Measurements from ENCODE around the gene PLPPR3.
"Not testable (repeated sequence)": the region's sequence is repeated elsewhere in the genome, so short reads cannot be mapped to it uniquely, and the experiment has no call there.

Gene PLPPR3

DNA sequence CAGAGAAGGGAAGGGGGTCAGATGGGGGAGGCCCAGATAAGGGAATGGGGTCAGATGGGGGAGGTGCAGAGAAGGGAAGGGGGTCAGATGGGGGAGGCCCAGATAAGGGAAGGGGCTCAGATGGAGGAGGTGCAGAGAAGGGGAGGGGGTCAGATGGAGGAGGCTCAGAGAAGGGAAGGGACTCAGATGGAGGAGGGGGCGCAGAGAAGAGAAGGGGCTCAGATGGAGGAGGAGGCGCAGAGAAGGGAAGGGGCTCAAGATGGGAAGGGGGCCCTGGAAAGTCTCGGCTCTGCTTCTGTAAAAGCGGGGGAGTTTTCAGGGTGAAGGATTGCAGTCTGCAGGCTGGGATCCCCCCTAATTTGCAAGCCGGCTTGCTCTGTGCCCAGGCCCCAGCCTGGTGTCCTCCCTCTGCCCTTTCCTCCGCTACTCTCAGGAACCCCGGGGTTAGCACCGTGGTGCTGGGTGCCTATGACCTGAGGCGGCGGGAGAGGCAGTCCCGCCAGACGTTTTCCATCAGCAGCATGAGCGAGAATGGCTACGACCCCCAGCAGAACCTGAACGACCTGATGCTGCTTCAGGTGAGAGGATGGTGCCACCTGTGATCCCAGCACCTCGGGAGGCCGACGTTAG, 7.5 kb upstream of the PLPPR3 start:
- DNase-seq (ENCODE audit: low read depth in 4 of 4, low spot score in 1 of 4) = no peak

DNA sequence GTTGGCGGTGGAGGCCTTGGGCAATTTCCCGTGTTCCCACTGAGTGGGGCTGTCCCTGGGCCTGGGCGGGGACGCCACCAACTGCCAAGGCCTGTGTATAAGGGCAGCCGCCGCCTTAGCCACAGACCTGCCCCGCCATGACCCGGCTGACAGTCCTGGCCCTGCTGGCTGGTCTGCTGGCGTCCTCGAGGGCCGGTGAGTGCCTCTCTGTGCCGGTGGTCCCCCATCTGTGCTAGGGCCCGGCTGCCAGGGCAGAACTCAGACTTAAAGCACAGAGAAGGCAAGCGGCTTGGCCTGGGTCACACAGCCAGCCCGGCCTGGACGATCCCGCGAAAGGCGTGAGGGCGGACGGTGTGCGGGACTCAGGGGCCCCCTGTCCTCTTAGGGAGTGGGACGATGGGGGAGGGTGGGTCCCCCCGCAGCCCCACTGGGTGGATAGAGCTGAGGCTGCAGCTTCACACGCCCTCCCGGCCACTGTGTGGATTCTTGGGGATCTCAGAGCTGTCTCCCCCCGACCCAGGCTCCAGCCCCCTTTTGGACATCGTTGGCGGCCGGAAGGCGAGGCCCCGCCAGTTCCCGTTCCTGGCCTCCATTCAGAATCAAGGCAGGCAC, 6.1 kb upstream of the PLPPR3 start, which contains the start of gene AZU1:
Gene AZU1 (plus strand): TSS at position 128 of the 612 bp plus-strand sequence. CDS start 10 bp downstream, at position 138.
- no peak for DNase-seq (ENCODE audit: low read depth in 4 of 4, low spot score in 1 of 4)

DNA sequence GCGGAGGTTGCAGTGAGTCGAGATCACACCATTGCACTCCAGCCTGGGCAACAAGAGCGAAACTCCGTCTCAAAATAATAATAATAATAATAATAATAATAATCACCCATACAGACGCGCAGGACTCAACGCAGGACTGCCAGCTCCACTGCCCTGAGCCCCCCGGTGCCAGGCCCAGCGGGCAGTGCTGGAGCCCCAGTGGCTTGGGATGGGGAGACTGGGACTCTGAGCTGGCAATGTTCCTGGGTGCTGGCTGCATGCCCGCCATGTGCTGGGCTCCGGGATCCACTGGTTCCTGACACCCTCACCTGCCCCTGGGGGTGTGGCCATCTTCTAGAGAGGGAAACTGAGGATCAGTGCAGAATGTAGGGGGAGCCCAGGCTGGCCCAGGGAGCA, 5.6 kb upstream of the PLPPR3 start:
- DNase-seq (ENCODE audit: low read depth in 4 of 4, low spot score in 1 of 4) = no peak

DNA sequence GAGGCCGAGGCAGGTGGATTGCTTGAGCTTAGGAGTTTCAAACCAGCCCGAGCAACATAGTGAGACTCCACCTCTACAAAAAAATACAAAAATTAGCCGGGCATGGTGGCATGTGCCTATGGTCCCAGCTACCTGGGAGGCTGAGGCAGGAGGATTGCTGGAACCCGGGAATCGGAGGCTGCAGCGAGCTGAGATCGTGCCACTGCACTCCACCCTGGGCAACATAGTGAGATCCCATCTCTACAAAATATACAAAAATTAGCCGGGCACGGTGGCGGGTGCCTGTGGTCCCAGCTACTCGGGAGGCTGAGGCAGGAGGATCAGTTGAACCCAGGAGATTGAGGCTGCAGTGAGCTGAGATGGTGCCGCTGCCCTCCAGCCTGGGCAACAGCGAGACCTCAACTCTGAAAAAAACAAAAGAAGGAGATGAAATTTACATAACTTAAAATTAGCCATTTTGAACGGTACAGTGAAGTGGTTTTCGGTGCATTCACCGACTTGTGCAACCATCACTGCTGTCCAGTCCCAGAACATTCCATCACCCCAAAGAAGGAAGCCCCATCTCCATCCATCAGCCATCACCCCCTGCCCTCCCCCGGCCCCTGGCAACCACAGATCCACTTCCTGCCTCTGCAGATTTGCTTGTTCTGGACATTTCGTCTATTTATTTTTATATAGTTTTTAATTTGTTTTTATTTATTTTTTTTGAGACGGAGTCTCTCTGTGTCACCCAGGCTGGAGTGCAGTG, 4.3 kb upstream of the PLPPR3 start:
- no peak for DNase-seq (ENCODE audit: low read depth in 4 of 4, low spot score in 1 of 4)

DNA sequence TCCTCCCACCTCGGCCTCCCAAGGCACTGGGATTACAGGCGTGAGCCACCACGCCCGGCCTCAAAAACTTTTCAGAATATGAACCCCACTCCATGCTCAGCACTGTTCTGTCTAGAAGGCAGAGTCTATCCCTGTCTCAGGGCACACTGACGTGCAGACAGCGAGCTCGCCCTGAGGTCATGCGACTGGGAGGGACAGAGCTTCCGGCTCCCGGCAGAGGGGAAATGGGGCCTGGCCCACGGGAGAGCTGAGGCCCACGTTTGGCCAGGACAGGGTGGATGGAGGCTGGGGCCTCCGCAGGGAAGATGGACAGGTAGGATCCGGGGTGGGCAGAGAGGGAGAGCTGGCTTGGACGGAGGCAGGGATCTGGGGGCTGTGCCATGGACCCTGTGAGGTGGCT, 3.1 kb upstream of the PLPPR3 start:
- no peak for DNase-seq (ENCODE audit: low read depth in 4 of 4, low spot score in 1 of 4)

DNA sequence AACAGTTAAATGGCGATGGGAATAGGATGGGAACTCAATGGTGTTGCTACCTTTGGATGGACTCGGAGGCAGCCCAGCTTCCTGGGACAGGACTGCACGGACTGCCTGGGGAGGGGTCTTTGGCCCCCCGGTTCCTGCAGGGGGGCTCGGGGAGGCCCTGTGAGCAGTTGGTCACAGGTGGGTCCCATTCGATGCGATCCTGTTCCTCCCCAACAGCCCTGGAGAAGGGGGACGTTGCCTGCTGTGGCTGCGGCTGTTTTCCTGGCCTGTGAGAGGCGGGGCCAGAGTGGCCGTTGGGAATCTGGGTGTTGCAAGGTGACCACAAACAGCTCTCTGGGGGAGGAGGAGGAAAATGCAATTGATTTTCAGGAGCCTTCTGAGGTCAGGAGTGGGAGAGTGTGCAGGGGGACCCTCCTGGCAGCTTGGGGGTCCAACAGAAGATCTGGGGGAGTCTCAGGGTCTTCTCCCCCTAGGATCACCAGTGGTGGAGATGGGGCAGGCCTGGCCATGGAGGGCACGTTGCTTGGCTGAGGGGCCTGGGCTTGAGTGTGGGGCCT, 1.9 kb upstream of the PLPPR3 start:
- no peak for DNase-seq (ENCODE audit: low read depth in 4 of 4, low spot score in 1 of 4)

DNA sequence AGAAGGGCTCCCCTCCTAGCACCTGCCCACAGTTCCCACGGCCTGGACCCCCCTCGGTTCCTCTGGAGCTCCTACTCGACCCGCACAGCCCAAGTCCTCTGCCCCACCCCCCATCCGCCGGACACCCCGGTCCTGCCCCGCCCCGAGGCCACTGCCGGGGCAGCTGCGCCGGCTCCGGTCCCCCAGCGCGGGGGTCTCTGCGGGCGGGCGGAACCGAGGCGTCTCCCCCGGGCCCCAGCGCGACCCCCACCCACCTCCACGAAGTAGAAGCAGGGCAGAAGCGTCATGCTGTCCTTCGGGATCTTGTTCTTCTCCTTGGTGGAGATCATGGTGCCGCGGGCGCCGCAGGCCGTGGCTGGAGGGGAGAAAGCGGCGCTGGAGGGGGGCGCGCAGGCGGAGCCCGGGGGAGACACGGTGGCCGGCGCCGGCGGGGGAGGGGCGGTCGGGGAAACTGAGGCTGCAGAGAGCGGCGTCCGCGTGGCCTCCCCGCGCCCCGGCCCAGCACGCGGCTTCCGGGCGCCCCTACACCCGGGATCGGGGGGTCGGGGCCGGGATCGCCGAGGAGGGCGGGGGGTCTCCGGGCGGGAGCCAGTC, 427 bp downstream of the PLPPR3 start:
- no peak for DNase-seq (ENCODE audit: low read depth in 4 of 4, low spot score in 1 of 4)

DNA sequence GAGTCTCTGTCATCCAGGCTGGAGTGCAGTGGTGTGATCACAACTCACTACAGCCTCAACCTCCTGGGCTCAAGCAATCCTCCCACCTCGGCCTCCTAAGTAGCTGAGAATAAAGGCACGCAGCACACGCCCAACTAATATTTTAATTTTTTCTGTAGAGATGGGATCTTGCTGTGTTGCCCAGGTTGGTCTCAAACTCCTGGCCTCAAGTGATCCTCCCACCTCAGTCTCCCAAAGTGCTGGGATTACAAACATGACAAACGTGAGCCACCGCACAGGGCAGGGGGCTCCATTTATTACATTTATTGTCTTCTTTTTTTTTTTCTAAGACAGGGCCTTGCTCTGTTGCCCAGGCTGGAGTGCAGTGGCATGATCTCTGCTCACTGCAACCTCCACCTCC, 1.5 kb downstream of the PLPPR3 start:
- not testable (repeated sequence) for DNase-seq (ENCODE audit: low read depth in 4 of 4, low spot score in 1 of 4)

DNA sequence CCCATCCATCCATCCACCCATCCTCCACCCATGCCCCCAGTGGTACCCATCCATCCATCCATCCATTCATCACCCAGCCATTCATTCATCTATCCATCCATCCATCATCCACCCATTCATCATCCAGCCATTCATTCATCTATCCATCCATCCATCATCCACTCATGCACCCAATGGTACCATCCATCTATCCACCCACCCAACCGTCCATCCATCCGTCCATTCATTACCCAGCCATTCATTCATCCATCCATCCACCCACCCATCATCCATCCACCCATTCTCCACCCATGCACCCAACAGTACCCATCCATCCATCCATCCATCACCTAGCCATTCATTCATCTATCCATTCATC, 5.3 kb downstream of the PLPPR3 start:
- no peak for DNase-seq (ENCODE audit: low read depth in 4 of 4, low spot score in 1 of 4)

DNA sequence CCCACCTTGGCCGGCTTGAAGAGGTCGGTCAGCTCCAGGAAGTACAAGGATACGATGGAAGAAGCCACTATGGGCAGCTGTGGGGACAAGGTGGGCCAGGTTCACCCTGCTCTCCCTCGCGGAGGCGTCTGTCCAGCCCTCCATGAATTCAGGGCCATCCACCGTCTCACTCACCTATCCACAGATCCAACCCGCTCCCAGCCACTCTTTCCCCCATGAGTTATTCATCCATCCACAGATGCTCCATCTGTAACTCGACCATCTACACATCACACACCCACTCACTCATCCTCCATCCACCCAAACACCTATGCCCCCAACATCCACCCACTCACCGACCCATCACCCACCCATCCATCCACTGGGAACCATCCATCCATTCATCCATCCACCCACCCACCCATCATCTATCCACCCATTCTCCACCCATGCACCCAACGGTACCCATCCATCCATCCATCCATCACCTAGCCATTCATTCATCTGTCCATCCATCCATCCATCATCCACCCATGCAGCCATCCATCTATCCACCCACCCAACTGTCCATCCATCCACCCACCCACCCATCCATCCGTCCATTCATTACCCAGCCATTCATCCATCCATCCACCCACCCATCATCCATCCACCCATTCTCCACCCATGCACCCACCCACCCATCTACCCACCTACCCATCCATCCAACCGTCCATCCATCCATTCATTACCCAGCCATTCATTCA, 5.8 kb downstream of the PLPPR3 start:
- no peak for DNase-seq (ENCODE audit: low read depth in 4 of 4, low spot score in 1 of 4)

DNA sequence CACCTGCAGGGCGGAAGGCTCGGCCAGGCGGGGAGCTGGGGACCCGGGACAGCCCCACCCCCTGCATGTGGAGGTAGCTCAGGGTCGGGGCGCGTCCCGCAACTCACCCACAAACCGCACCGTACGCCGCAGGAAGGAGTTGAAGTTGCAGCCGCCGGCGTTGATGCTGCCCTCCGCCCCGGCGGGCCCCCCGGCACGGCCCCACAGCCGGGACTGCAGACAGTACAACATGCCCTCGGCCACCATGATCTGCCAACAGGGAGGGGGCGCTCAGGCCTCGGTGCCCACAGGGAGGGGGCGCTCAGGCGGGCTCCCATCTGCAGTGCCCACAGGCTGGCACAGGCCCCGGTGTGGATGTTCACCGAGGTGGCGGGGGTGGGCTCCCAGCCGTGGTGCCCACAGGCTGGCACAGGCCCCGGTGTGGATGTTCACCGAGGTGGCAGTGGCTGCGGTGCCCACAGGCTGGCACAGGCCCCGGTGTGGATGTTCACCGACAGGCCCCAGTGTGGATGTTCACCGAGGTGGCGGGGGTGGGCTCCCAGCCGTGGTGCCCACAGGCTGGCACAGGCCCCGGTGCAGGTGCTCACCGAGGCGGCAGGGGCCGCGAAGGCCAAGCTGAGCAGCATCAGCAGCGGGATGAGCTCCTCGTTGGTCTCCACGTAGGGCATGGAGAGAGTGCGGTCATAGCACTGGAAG, 6.5 kb downstream of the PLPPR3 start:
- DNase-seq (ENCODE audit: low read depth in 4 of 4, low spot score in 1 of 4) = no peak

DNA sequence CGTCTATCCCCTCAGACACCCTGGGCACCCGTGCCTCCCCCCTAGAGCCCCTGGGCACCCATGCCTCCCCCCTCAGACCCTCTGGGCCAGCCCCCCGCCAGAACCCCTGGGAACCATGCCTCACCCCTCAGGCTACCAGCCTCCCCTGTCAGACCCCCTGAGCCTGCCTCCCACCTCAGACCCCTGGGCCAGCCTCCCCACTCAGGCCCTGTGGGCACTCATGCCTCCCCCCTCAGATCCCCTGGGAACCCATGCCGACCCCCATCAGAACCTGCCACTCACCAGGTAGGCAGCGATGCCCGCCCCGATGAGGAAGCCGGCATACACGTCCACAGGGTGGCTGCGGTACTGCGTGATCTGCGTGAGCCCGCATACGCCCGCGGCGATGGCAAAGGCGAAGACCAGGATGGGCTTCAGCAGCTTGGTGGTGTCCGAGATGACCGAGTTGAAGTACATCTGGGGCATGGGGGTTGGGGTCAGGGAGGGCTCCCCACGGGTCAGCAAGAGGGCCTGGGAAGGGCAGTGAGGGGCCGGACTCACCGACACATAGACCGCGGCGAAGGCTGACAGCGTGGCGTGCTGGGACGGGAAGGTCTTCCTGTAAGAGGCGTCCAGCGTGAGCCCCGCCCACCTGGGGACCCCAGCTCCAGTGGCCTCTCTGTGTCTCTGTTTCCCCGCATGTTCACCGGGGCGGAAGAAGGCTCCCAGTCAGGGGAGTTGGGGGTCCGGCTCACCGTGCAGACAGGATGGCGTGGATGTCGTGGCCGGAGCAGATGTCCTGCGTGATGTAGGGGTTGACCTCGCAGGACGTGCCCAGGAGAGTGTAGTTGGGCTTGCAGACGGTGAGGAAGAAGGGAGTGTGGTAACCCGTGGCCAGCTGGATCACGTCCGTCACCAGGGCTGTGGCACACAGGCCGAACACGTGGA, 7.3 kb downstream of the PLPPR3 start:
- DNase-seq (ENCODE audit: low read depth in 4 of 4, low spot score in 1 of 4) = no peak

DNA sequence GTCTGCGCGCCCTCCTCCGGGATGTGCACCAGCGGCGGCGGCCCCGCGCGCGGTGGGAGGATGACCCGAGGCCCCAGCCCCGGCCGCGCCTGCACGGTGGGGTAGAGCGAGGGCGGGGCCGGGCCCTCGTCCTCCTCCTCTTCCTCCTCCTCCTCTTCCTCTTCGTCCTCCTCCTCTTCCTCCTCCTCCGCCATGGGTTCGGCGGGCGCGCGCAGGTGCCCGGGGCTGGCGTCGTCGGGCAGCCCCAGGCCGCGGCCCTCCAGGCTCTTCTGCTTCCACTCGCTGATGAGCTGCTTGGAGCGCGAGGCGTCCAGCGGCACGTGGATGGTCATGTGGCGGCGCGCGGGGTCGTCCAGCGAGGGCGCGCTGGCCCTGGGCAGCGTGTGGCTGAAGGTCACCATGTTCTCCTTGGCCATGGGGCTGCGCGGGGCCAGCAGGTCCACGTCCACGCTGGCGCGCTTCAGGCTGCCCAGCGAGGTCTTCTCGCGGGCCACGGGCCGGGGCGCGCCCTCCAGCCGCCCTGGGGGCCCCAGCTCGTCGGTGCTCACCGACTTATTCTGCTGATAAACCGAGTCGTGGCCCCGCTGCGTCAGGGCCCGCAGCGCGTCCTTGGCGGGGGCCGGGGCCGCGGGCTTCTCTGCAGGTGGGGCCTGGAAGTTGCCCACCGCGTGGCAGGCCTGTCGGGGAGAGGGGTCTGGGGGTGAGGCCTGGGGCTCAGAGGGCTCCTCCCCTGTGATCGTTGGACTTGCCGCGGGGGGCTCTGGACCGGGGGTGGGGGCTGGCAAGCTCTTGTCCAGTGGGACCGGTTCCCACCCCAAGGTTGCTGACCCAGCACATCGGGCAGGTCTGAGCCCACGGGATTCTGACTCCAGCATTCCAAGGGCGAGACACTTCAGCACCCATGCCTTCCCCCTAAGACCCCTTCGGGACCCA, 8.3 kb downstream of the PLPPR3 start:
- no peak for DNase-seq (ENCODE audit: low read depth in 4 of 4, low spot score in 1 of 4)

DNA sequence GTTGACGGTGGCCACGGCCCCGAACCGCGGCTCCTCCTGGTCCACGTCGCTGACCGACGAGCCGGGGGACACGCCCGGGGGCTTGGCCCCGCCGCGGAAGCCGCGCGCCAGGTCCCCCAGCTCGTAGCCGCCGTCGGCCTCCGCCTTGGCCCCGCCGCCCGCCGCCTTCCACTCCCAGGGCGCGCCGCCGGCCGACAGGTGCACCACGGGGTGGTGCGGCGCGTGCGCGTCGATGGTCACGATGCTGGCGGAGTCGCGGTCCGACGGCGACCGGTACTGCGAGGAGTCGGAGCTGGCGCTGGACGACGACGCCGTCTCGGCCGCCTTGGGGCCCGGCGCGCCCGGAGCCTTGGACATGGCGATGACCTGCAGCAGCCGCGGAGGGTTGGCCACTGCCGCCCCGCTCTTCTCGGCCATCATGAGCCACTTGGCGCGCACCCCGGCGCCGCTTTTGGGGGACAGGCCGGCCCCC, 9.0 kb downstream of the PLPPR3 start:
- no peak for DNase-seq (ENCODE audit: low read depth in 4 of 4, low spot score in 1 of 4)

DNA sequence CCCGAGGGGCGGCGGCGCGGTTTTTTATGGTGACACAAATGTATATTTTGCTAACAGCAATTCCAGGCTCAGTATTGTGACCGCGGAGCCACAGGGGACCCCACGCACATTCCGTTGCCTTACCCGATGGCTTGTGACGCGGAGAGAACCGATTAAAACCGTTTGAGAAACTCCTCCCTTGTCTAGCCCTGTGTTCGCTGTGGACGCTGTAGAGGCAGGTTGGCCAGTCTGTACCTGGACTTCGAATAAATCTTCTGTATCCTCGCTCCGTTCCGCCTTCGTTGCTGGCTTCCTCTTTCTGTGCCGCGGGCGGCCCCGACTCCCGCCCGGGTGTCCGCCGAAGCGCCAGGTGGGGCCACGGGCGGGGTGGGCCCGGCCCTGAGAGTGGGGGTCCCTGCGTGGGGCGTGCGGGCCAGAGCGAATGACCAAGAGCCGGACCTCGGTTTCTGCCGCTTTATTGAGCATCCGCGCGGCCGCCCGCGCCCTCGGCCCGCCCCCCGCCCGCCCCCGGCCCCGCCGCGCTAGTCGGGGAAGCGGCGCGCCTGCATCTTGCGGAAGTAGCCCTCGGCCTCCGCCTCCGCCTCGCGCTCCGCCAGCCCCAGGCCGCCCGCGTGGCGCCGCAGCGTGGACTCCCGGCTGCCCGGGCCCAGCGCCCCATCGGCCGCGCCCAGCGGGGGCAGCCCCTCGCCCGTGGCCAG, 9.6 kb downstream of the PLPPR3 start:
- no peak for DNase-seq (ENCODE audit: low read depth in 4 of 4, low spot score in 1 of 4)

DNA sequence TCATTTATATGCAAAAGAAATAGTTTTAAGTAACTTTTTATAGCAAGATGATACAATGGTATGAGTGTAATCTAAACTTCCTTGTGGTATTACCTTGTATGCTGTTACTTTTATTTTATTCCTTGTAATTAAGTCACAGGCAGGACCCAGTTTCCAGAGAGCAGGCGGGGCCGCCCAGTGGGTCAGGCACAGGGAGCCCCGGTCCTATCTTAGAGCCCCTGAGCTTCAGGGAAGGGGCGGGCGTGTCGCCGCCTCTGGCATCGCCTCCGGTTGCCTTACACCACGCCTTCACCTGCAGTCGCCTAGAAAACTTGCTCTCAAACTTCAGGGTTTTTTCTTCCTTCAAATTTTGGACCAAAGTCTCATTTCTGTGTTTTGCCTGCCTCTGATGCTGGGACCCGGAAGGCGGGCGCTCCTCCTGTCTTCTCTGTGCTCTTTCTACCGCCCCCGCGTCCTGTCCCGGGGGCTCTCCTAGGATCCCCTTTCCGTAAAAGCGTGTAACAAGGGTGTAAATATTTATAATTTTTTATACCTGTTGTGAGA, 10.2 kb downstream of the PLPPR3 start:
- DNase-seq (ENCODE audit: low read depth in 4 of 4, low spot score in 1 of 4) = no peak

DNA sequence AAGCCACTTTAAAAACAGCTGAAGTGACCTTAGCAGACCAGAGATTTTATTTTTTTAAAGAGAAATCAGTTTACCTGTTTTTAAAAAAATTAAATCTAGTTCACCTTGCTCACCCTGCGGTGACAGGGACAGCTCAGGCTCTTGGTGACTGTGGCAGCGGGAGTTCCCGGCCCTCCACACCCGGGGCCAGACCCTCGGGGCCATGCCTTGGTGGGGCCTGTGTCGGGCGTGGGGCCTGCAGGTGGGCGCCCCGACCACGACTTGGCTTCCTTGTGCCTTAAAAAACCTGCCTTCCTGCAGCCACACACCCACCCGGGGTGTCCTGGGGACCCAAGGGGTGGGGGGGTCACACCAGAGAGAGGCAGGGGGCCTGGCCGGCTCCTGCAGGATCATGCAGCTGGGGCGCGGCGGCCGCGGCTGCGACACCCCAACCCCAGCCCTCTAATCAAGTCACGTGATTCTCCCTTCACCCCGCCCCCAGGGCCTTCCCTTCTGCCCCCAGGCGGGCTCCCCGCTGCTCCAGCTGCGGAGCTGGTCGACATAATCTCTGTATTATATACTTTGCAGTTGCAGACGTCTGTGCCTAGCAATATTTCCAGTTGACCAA, 10.8 kb downstream of the PLPPR3 start:
- no peak for DNase-seq (ENCODE audit: low read depth in 4 of 4, low spot score in 1 of 4)

Data from stimulated activated CD4-positive, alpha-beta T cell treated with anti-CD3 and anti-CD28 coated beads, Interleukin-1b, Interleukin-23, amount 100 ng/mL, for 24 hours (primary cell).